GM21367 (cell line): Measurements from ENCODE around the gene PRICKLE3.
"Not testable (repeated sequence)": the region's sequence is repeated elsewhere in the genome, so short reads cannot be mapped to it uniquely, and the experiment has no call there.

Experiments used
- ATAC-seq: cut with Tn5 transposase; IDR thresholded peaks from one replicate; pipeline ENCODE4 v1.9.1; 2021; ENCODE audit not compliant: unreplicated experiment

Gene PRICKLE3

GRCh38 chrX:49187028-49187394 lies 838 bp upstream of the PRICKLE3 start:
- no peak for ATAC-seq

- ATAC-seq, result no peak
Measured at GRCh38 chrX:49184294-49185281, 1.6 kb downstream of the PRICKLE3 start.

- ATAC-seq, result no peak
Measured at GRCh38 chrX:49183701-49184281, 2.4 kb downstream of the PRICKLE3 start.

- ATAC-seq, result no peak
Measured at GRCh38 chrX:49179358-49179757, 6.8 kb downstream of the PRICKLE3 start.

GRCh38 chrX:49178537-49178936 lies 7.6 kb downstream of the PRICKLE3 start:
- ATAC-seq, result no peak

- no peak for ATAC-seq
Measured at GRCh38 chrX:49177873-49178480, 8.2 kb downstream of the PRICKLE3 start.

GRCh38 chrX:49177338-49177833 lies 8.8 kb downstream of the PRICKLE3 start:
- no peak for ATAC-seq

- no peak for ATAC-seq
Measured at GRCh38 chrX:49176421-49177326, 9.5 kb downstream of the PRICKLE3 start.

- no peak for ATAC-seq
Measured at GRCh38 chrX:49175435-49176274, 10.5 kb downstream of the PRICKLE3 start.

GRCh38 chrX:49174723-49175122 lies 11.4 kb downstream of the PRICKLE3 start:
- ATAC-seq, result no peak

GRCh38 chrX:49173544-49173943 lies 12.6 kb downstream of the PRICKLE3 start:
- ATAC-seq, result not testable (repeated sequence)

- ATAC-seq, result peak; percentile 57
Measured at GRCh38 chrX:49172280-49172780, 13.8 kb downstream of the PRICKLE3 start.

- ATAC-seq, result no peak
Measured at GRCh38 chrX:49171752-49172279, 14.4 kb downstream of the PRICKLE3 start, which contains the start of gene PLP2. Gene PLP2, plus strand, starts transcription at chrX:49171898. Its CDS starts 103 bp downstream, at chrX:49172001.

- no peak for ATAC-seq
Measured at GRCh38 chrX:49167740-49168108, 18.4 kb downstream of the PRICKLE3 start.

GRCh38 chrX:49166914-49167739 lies 19.0 kb downstream of the PRICKLE3 start:
- ATAC-seq, result peak; percentile 30

- ATAC-seq, result peak; percentile 36
Measured at GRCh38 chrX:49165901-49166881, 20.0 kb downstream of the PRICKLE3 start.
